DOHH2 (cell line): Measurements from ENCODE around the gene CASQ1.

Source experiments
- EZH2phosphoT487 ChIP-seq: fragments of 200-600 bp; sonication (generic); IDR thresholded peaks from 2 replicates; pipeline ENCODE4 v1.6.1; 2017; ENCODE audit warnings: borderline replicate concordance, mild to moderate bottlenecking, antibody characterized with exemption, low read length, moderate library complexity, mixed read lengths
- TF ChIP-seq, protein P1 (sequence below): fragments of 200-600 bp; sonication (generic); IDR thresholded peaks from one replicate; pipeline ENCODE4 v1.5.1; 2014; ENCODE audit warnings: antibody characterized with exemption, mild to moderate bottlenecking, low read depth, low read length; ENCODE audit not compliant: poor library complexity, severe bottlenecking

- TF ChIP-seq, protein P1, sequence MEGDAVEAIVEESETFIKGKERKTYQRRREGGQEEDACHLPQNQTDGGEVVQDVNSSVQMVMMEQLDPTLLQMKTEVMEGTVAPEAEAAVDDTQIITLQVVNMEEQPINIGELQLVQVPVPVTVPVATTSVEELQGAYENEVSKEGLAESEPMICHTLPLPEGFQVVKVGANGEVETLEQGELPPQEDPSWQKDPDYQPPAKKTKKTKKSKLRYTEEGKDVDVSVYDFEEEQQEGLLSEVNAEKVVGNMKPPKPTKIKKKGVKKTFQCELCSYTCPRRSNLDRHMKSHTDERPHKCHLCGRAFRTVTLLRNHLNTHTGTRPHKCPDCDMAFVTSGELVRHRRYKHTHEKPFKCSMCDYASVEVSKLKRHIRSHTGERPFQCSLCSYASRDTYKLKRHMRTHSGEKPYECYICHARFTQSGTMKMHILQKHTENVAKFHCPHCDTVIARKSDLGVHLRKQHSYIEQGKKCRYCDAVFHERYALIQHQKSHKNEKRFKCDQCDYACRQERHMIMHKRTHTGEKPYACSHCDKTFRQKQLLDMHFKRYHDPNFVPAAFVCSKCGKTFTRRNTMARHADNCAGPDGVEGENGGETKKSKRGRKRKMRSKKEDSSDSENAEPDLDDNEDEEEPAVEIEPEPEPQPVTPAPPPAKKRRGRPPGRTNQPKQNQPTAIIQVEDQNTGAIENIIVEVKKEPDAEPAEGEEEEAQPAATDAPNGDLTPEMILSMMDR = no peak
- TF ChIP-seq EZH2phosphoT487 = no peak
Observed at GRCh38 chr1:160221089-160221488, 30.7 kb downstream of the CASQ1 start.
